HG02970 (cell line): ENCODE measurements around the gene USP6.
"Not testable (repeated sequence)": the region's sequence is repeated elsewhere in the genome, so short reads cannot be mapped to it uniquely, and the experiment has no call there.

Source experiments
- ATAC-seq: cut with Tn5 transposase; IDR thresholded peaks from one replicate; pipeline ENCODE4 v1.9.1; 2021; ENCODE audit warnings: mild to moderate bottlenecking, moderate library complexity, moderate number of reproducible peaks; ENCODE audit not compliant: unreplicated experiment, low FRiP score

USP6 gene

GRCh38 chr17:5182597-5183409, 67.0 kb downstream of the USP6 start:
- no peak for ATAC-seq

DNA sequence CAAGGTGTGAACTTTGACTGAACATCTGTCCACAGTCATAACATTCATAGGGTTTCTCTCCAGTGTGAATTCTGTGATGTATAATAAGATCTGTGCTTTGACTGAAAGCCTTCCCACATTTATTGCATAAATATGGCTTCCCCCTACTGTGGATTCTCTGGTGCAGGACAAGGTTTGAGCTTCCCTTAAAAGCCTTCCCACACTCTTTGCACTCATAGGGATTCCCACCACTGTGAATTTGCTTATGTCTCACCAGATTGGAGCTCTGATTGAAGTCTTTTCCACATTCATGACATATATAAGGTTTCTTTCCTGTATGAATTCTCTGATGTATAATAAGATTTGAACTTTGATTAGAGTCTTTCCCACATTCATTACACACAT, 67.6 kb downstream of the USP6 start:
- ATAC-seq: no peak

DNA sequence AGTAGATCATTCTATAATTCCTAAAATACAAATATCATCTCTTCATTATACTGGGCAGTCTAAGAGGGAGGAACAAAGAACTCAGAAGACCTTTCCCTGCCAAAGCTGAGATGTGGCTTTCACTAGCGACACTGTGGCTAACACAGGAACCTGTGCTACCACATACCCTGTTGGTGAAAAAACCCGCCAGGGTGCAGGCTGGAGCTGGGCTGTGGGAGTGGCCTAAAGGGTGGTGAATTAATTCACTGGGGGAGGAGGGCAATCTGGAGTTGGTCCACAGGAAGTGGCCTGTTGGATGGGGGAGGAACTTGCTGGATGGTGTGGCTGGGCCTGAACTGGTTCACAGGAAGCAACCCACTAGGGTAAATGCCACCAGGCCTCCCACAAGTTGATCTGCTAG, 68.5 kb downstream of the USP6 start:
- no peak for ATAC-seq

- ATAC-seq: peak; percentile 99
Observed at GRCh38 chr17:5191541-5192417, 75.9 kb downstream of the USP6 start, which contains the start of gene ZNF594. Gene ZNF594 (minus strand): TSS chr17:5191868. CDS start chr17:5184256, 7,612 bp downstream.

- ATAC-seq: no peak
Observed at GRCh38 chr17:5194346-5194745, 78.5 kb downstream of the USP6 start.

GRCh38 chr17:5198472-5198871, 82.6 kb downstream of the USP6 start:
- no peak for ATAC-seq

- ATAC-seq: no peak
Observed at GRCh38 chr17:5200360-5200759, 84.5 kb downstream of the USP6 start.

DNA sequence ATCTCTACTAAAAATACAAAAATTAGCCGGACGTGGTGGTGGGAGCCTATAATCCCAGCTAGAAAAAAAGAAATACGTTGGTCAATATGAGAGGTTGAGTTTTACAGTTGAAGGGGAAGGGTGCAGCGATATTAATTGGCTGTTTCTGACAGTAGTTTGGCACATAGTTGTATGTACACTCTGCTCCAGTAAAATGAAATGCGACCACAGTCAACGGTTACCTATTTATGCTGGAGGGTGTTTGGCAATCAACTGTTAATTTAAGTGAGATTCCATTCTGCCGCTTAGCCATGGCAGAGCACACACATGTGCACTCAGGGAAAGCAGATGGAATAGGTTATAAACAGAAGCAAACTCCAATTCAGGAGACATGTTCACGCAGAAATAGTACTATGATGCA, 85.2 kb downstream of the USP6 start:
- no peak for ATAC-seq

DNA sequence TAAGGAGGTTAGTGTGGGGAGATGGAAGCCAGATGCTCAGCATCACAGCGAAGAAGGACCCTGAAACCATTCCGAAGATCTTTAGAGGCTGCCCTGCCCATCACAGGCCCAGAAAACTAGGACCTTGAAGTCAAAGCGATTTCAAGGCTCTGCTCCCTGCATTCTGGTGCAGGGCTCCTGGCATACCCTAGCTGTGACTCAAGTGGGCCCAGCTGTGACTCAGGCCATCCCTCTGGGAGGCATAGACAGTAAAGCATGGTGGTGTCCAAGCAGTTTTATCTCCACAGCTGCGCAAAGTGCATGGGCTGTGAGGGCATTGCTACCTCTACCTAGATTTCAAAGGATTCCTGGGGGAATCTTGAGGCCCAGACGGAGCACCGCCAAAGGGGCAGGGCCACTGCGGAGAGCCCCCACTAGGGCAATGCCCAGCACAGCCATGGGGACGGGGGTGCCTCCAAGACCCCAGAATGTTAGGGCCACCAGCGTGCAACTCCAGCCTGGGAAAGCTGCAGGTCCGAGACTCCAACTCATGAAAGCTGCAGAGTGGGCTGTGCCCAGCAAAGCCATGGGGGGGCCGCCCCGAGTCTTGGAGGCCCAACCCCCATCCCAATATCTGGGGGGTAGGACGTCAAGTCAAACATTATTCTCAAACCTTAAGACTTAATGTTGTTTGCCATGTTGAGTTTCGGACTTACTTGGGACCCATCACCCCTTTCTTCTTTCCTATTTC, 87.5 kb downstream of the USP6 start:
- no peak for ATAC-seq

- ATAC-seq: no peak
Observed at GRCh38 chr17:5203908-5204294, 88.1 kb downstream of the USP6 start.

GRCh38 chr17:5209396-5209795, 93.6 kb downstream of the USP6 start:
- ATAC-seq: no peak

GRCh38 chr17:5210091-5210490, 94.3 kb downstream of the USP6 start:
- ATAC-seq: no peak

- no peak for ATAC-seq
Observed at GRCh38 chr17:5210614-5211252, 94.9 kb downstream of the USP6 start.

GRCh38 chr17:5211458-5211857, 95.6 kb downstream of the USP6 start:
- no peak for ATAC-seq

DNA sequence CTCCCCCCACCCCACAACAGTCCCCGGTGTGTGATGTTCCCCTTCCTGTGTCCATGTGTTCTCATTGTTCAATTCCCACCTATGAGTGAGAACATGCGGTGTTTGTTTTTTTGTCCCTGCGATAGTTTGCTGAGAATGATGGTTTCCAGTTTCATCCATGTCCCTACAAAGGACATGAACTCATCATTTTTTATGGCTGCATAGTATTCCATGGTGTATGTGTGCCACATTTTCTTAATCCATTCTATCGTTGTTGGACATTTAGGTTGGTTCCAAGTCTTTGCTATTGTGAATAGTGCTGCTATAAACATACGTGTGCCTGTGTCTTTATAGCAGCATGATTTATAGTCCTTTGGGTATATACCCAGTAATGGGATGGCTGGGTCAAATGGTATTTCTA, 101.7 kb downstream of the USP6 start:
- not testable (repeated sequence) for ATAC-seq

GRCh38 chr17:5219536-5219935, 103.7 kb downstream of the USP6 start:
- ATAC-seq: no peak

GRCh38 chr17:5220074-5220473, 104.2 kb downstream of the USP6 start:
- no peak for ATAC-seq

GRCh38 chr17:5221912-5222311, 106.1 kb downstream of the USP6 start:
- not testable (repeated sequence) for ATAC-seq
